ENCODE results near the gene NRIP1. TPM values are rescaled to one million over a fixed set of nuclear protein-coding genes. Genes with fewer than 3 reads are reported as not detected.

NRIP1 gene
- total and polyA plus RNA-seq, 2 of the 8 experiments (the other 6 are each of a cell fraction or from before 2014, with no cell fraction given), result 1.5 to 9.3 TPM

DNA sequence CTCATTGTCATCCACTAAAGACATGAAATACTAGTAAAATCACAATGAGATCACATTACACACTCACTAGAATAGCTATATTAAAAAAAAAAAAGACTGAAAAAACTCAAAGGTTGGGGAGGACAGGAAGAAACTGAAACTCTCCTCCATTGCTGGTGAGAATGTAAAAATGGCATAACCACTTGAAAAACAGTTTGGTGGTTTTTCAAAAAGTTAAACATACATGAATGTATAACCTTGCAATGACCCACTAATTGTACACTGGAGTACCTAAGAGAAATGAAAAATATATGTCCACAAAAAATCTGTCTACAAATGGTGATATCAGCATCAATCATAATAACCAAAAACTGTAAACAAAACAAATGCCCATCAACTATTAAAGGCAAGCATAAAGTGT is 44.0 kb downstream of the NRIP1 start:
- Histone ChIP-seq H3K36me3 (ENCODE audit: control insufficient read depth in 2 of 4, insufficient read depth in 4 of 4, low read length in 3 of 4) (no peaks in the 10 kb centered on the region), H3K27me3 (replicated peaks in 1 of 4; ENCODE audit: control insufficient read depth in 3 of 4, extremely low read depth in 1 of 4, insufficient read depth in 3 of 4, low read length in 3 of 4) (no peaks in the 10 kb centered on the region), H3K79me2 (ENCODE audit: control insufficient read depth in 1 of 2, insufficient read depth in 2 of 2, low read length in 2 of 2) (peaks cover 0 to 3% of the 10 kb centered on the region in 2 experiments; a peak in 1 of 4 replicates), H2BK5ac (ENCODE audit: low read depth, low read length) (no peak overlapping the region), H4K20me1 (replicated peaks in 1 of 2; ENCODE audit: control insufficient read depth in 1 of 2, insufficient read depth in 2 of 2, low read length in 2 of 2) (peaks cover 0 to 2% of the 10 kb centered on the region in 2 experiments), H3K27ac (ENCODE audit: low read depth, low read length) (no peak overlapping the region), H4K8ac (ENCODE audit: extremely low read depth, insufficient read depth, low read length) (no peak overlapping the region), H3K14ac (ENCODE audit: insufficient read length) (no peak overlapping the region), H3K9ac (replicated peaks in 1 of 4; ENCODE audit: extremely low read depth in 1 of 4, low read depth in 3 of 4, low read length in 3 of 4) (no peak overlapping the region), H3K4ac (replicated peaks; ENCODE audit: insufficient read length, low read depth, low read length) (no peak overlapping the region), H2AFZ (ENCODE audit: low read length) (no peak overlapping the region), H2BK120ac (replicated peaks; ENCODE audit: low read depth, low read length) (no peak overlapping the region), H2BK15ac (ENCODE audit: low read length) (no peak overlapping the region), H4K91ac (replicated peaks; ENCODE audit: insufficient read length, low read length) (no peak overlapping the region), H2AK5ac (ENCODE audit: low read depth, low read length) (no peak overlapping the region), H3K4me3 (ENCODE audit: extremely low read depth in 1 of 4, insufficient read depth in 2 of 4, low read depth in 3 of 4, low read length in 4 of 4) (no peak overlapping the region), H3K18ac (ENCODE audit: extremely low read depth, low read length) (no peak overlapping the region), H3K23ac (ENCODE audit: insufficient read length) (no peak overlapping the region), H2BK12ac (ENCODE audit: low read depth, low read length) (no peak overlapping the region), H3K23me2 (ENCODE audit: low read depth, low read length) (no peaks in the 10 kb centered on the region), H2BK20ac (ENCODE audit: low read length) (no peak overlapping the region), H3K4me2 (ENCODE audit: insufficient read depth in 1 of 2, low read depth in 2 of 2, low read length in 2 of 2) (no peak overlapping the region), H4K5ac (ENCODE audit: insufficient read length, low read depth, low read length) (no peak overlapping the region), H3K9me3 (ENCODE audit: insufficient read depth in 2 of 2, low read depth in 1 of 2, low read length in 1 of 2) (no peaks in the 10 kb centered on the region), H3K56ac (replicated peaks; ENCODE audit: insufficient read length, low read depth, low read length) (no peak overlapping the region), H3K79me1 (ENCODE audit: low read depth, low read length) (no peaks in the 10 kb centered on the region; the same call in 1 of the 2 replicates), H3K4me1 (replicated peaks in 1 of 4; ENCODE audit: control insufficient read depth in 3 of 4, insufficient read depth in 4 of 4, low read length in 3 of 4) (no peaks in the 10 kb centered on the region)
- POLR2A ChIA-PET (ENCODE audit: partially characterized antibody), result no interaction called here
- no peak for FAIRE-seq
- no peak for DNase-seq (ENCODE audit: low read depth in 1 of 2, low spot score in 2 of 2)
- CTCF ChIA-PET (ENCODE audit: partially characterized antibody), result no interaction called here
- TF ChIP-seq RXRA (IDR thresholded peaks at IDR 0.05; ENCODE audit: insufficient read depth, low read depth, low read length), result no peak
- TF ChIP-seq CTCF (IDR thresholded peaks at IDR 0.05; ENCODE audit: control extremely low read depth in 1 of 3, insufficient read depth in 1 of 3, low read depth in 1 of 3, low read length in 3 of 3), result no peak
- TF ChIP-seq ATF3 (IDR thresholded peaks at IDR 0.05; ENCODE audit: insufficient read depth, low read depth, low read length), result no peak
- no peak for TF ChIP-seq EP300 (IDR thresholded peaks at IDR 0.05; ENCODE audit: borderline replicate concordance in 1 of 2, low read depth in 2 of 2, low read length in 2 of 2)
- TF ChIP-seq SP2 (IDR thresholded peaks at IDR 0.05; ENCODE audit: low read length), result no peak
- TF ChIP-seq GTF2F1 (IDR thresholded peaks at IDR 0.05; ENCODE audit: borderline replicate concordance, low read depth, low read length), result no peak
- TF ChIP-seq EZH2 (IDR thresholded peaks at IDR 0.05; ENCODE audit: low read depth, low read length, severe bottlenecking), result no peak
- no peak for TF ChIP-seq CTBP2 (IDR thresholded peaks at IDR 0.05; ENCODE audit: borderline replicate concordance, insufficient read depth, insufficient read length, low read length)
- no peak for TF ChIP-seq CHD1 (IDR thresholded peaks at IDR 0.05; ENCODE audit: low read depth, low read length)
- no peak for TF ChIP-seq TBP (IDR thresholded peaks at IDR 0.05; ENCODE audit: low read depth, low read length)
- TF ChIP-seq SRF (IDR thresholded peaks at IDR 0.05; ENCODE audit: low read depth, low read length), result no peak
